SH-SY5Y (cell line): ENCODE measurements around the gene RBFOX2.

Experiments
- GATA2 ChIP-seq: IDR thresholded peaks from 2 replicates; pipeline ENCODE4 v1.6.1; 2011; ENCODE audit warnings: mild to moderate bottlenecking, low read depth, low read length
- GATA3 ChIP-seq: IDR thresholded peaks from 2 replicates; pipeline ENCODE4 v1.6.1; 2011; ENCODE audit warnings: low read depth, mild to moderate bottlenecking, low read length, moderate library complexity

DNA sequence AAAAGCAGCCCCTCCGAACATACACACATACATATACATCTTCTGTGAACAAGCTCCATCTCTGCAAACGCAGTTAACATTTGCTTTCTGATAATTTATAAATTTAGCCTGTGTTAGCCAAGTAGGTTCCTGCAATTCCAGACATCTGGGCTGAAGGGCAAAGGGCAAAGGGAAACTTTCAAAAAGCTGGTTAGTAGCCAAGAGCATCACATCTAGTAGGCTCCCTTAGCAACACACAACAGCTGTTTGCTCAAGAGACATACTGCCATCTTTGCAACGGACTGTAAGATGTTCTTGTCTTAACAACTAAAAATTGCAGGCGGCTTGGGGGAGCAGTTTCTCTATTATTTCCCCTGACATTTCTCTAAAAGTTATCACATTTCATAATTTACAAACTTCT, 134.9 kb downstream of the RBFOX2 start:
- TF ChIP-seq GATA3 (no peak), GATA2 (no peak)
